Measurements from ENCODE around the gene PLXNA2.

DNA sequence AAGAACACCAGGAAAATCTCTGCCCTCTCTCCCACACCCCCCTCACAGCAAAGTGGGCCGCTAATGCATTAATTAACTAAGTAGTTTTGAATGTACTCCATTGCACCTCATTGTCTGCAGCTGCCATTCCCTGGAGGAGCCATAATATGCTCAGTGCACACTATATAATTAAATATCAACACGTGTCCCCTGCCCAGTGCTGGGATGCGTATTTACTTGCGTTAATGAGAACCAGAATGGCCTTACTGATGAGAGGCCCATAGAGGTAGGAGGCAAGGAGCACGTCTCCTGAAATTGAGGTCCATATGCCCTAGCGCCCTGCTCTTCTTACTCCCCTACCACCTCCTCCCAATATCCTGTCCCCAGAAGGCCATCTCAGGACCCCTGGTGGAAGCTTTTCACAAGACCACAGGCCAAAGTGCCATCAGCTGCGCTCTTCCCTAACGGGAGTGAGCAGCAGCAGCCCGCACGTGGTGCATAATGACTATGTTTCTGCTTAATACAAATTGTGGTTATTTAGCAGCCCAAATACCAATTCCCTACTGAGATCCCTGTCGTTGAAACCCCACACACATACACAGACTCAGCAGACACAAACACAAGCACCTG lies 76.8 kb downstream of the PLXNA2 start:
- TF ChIP-seq EZH2 (IDR thresholded peaks at IDR 0.05; ENCODE audit: insufficient read depth, poor library complexity, severe bottlenecking), result no peak
- TF ChIP-seq EZH2phosphoT487 (IDR thresholded peaks at IDR 0.05; ENCODE audit: insufficient read depth, low read depth), result no peak
